HG03196 (cell line): ENCODE results near the gene TRMT10B.
"Not testable (repeated sequence)": the region's sequence is repeated elsewhere in the genome, so short reads cannot be mapped to it uniquely, and the experiment has no call there.

Experiments
- ATAC-seq: cut with Tn5 transposase; IDR thresholded peaks from one replicate; pipeline ENCODE4 v1.9.1; 2021; ENCODE audit not compliant: unreplicated experiment

The TRMT10B gene

DNA sequence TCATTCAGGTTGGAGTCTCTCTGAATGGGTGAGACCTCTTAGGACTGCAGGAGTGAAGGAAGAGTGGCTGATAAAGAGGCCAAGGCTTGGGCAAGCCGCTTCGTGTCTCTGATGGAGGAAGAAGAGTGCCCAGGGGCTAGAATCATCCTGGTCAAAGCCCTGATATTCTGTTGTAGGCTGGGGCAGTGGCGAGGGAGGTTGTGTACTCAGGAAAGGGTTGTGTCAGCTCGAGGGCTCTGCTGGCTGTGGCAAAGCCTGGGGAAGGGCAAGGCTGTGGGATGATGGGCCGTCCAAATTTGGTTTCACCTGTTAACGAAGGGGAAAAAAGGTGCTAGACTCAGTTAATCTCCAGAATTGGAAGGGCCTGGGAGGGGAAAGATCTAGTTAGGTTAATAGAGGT lies 2.4 kb upstream of the TRMT10B start:
- ATAC-seq, result no peak

DNA sequence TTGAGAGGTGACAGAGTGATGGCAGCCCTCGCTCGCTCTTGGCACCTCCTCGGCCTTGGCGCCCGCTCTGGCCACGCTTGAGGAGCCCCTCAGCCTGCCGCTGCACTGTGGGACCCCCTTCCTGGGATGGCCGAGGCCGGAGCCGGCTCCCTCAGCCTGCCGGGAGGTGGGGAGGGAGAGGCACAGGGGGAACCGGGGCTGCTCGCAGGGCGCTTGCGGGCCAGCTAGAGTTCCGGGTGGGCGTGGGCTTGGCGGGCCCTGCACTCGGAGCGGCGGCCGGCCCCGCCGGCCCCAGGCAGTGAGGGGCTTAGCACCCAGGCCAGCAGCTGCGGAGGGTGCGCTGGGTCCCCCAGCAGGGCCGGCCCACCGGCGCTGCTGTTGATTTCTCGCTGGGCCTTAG lies 1.9 kb upstream of the TRMT10B start:
- ATAC-seq, result not testable (repeated sequence)

DNA sequence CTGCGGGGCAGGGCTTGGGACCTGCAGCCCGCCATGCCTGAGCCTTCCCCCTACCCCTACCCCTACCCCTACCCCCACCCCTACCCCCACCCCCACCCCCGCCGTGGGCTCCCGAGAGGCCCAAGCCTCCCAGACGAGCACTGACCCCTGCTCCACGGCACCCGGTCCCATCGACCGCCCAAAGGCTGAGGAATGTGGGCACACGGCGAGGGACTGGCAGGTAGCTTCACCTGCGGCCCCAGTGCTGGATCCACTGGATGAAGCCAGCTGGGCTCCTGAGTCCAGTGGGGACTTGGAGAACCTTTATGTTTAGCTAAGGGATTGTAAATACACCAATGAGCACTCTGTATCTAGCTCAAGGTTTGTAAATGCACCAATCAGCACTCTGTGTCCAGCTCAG lies 1.5 kb upstream of the TRMT10B start:
- ATAC-seq, result not testable (repeated sequence)

DNA sequence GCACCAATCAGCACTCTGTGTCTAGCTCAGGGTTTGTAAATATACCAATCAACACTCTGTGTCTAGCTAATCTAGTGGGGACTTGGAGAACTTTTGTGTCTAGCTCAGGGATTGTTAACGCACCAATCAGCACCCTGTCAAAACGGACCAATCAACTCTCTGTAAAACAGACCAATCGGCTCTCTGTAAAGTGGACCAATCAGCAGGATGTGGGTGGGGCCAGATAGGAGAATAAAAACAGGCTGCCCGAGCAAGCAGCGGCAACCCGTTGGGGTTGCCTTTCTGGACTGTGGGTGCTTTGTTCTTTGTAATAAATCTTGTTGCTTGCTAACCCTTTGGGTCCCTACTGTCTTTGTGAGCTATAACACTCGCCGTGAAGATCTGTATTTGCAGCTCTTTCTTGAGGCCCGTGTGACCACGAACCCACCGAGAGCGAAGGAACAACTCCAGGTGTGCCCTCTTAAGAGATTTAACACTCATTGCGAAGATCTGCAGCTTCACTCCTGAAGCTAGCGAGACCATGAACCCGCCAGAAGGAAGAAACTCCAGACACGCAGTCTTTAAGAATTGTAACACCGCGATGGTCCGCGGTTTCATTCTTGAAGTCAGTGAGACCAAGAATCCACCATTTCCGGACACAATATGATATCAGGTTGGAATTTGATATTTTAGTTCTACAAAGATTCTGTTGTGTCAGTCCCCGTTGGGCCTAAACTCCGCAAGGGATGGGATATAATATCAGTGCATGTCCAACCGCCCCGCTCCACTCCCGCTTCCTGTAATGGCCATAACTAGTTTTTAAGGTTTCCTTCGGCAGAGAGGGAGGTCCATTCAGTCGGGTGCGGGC lies 740 bp upstream of the TRMT10B start:
- ATAC-seq, result no peak

DNA sequence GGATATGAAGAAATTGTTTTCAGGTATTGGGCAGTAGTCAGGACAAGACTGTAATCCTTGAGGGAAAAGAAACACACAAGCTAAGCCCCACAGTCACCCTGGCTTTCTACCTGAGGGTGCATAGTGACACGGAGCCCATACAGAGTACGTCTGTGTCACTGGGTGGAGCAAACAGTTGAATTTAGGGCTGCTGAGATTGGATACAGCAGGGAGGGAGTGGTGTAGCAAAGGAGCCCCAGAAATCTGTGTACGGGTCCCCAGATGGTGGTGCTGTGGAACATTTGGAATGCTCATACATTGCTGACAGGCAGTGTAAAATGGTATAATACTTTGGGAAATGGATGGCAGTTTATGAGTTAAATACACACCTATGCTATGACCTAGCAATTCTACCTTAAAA lies 5.1 kb downstream of the TRMT10B start:
- no peak for ATAC-seq

DNA sequence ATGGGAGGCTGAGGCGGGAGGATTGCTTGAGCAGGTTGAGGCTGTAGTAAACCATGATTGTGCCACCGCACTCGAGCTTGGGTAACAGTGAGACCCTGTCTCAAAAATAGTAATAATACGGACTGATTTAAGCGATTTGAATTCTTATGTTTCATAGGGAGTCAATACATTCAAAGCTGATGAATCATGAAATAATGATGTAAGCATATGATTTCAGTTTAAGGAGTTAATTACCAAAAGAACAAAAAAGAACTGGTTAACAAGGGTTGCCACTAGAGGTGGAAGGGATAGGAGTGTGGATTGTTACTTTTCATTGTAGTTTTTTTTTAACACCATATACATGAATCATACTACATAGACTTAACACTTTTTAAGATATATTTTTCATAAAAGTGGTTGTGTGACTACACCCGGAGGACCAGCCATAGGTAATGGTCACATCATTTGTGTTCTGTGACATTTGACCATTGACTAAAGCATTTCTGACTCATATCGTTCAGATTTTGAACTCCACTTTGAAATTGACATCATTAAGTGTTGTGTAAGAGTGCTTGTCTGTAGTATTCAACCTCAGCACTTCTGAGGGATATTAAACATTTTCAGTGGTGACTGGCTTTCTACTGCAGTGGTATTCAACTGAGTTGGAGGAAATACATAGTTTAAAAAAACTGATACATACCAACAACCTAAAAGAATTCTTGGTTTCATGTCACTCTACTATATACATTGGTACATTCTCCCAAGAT lies 7.0 kb downstream of the TRMT10B start:
- no peak for ATAC-seq

DNA sequence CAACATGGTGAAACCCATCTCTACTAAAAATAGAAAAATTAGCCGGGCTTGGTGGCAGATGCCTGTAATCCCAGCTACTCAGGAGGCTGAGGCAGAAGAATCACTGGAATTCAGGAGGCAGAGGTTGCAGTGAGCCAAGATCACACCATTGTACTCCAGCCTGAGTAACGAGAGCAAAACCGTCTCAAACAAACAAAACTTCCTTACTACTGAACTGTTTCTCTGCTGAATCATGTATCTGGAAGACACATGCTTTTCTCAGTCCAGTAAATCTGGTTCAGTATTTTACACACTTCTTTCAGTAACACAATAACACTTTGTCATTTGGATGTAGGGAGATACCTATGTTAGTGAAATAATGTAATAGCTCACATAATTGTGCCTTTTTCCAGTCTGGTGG lies 7.9 kb downstream of the TRMT10B start:
- ATAC-seq, result no peak

DNA sequence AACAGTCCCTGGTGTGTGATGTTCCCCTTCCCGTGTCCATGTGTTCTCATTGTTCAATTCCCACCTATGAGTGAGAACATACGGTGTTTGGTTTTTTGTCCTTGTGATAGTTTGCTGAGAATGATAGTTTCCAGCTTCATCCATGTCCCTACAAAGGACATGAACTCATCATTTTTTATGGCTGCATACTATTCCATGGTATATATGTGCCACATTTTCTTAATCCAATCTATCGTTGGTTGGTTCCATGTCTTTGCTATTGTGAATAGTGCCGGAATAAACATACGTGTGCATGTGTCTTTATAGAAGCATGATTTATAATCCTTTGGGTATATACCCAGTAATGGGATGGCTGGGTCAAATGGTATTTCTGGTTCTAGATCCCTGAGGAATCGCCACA lies 11.7 kb downstream of the TRMT10B start:
- not testable (repeated sequence) for ATAC-seq

DNA sequence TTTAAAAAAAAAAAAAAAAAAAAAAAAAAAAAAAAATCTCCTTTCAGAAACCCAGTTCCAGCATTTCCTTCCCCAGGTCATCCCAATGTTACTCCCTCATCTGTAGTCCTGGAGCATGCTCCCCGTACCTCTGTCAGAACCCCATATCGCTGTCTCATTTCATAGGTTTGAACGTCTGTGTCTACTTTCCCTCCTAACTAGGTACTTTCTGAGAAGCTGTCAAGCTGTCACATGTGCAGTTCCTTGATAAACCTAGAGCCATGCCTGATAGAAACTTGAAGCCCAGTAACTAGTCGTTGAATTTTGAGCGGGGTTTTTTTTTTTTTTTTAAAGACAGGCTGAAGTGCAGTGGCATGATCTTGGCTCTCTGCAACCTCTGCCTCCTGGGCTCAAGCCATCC lies 15.7 kb downstream of the TRMT10B start:
- no peak for ATAC-seq

DNA sequence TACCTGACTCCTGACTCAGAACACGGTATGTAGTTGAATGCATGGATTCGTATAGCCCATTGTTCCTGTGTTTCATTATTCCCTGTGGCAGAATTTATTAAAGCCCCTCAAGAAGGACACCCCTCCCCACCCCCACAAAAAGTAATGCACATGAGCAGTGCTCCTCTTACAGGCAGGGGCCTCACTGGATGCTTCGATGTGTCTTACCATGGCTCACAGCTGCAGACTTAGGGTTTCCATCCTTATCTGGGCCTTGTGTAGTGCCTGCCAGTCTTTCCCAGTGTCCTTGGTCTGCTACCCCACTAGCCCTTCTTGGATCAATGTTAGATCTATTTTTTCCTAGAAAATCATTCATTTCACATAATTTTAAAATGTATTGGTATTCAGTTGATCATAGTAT lies 16.4 kb downstream of the TRMT10B start:
- no peak for ATAC-seq

DNA sequence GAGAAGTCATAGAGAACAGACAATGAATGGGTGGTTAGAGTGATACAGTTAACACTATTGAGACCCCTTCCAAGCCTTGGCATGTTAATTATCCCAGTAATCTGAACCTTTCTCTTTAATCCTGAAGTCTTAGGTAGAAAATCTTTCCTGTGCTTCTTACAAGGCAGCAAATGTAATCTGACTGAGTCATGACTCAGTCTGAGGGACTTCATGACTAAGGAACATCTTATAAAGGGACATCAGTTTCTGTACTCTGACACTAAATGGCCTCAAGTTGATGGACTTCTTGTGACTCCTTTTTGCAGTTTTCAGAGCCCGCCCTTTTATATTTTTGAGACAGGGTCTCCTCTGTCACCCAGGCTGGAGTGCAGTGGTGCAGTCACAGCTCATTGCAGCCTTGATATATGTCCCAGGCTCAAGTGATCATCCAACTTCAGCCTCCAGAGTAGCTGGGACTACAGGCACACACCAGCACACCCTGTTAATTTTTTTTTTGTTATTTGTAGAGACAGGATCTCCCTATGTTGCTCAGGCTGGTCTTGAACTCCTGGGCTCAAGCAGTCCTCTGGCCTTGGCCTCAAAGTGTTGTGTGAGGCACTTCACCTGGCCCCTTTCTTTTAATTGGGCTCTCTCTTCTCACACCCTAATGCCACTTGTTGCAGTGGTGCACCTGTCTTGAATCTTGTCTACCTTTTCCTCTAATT lies 21.8 kb downstream of the TRMT10B start:
- no peak for ATAC-seq

DNA sequence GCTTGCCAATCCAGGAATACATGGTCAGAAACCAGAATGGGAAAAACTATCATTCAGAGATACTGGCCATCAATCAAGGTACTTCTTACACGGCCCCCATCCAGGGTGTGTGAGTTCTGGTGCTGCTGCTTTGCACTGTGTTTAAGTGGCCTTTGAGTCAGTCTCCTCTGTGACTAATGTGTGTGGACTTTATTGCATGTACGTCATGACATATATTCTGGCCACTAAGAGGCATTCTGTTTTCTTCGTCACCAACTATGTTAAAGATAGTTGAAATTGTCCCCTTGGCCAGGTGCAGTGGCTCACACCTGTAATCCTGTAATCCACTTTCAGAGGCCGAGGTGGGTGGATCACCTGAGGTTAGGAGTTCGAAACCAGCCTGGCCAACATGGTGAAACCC lies 22.7 kb downstream of the TRMT10B start:
- no peak for ATAC-seq

DNA sequence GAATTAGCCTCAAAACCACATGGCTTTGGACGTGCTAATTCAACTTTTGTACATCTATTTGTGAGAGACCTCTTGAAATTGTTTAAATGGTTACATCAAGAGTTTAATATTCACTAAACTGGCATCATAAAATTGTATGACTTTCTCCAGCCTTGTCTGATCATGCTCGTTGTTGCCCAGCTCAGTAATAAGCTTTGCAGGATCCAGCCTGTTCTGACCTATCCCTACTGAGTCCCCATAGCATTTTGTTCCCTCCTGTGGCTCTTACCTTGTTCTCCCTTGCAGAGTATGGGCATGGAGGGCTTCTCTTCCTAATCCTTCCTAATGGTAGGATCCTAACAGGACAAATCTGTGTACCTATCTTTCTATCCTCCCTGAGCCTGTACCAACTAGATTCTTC lies 24.9 kb downstream of the TRMT10B start:
- no peak for ATAC-seq

DNA sequence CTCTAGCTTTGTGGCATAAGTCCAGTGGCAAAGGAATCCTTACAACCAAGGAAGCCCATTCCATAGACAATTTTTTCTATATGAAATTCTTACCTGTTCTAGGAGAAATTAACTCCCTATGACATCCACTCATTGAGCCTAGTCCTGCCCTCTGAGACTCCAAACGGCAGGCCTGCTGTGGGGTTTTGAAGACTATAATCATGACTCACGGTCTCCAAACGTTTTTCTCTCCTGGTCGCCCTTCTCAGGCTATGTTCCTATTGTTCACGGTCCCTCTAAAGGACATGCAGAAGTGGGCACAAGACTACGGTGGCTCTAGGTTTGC lies 30.6 kb downstream of the TRMT10B start:
- ATAC-seq, result no peak

DNA sequence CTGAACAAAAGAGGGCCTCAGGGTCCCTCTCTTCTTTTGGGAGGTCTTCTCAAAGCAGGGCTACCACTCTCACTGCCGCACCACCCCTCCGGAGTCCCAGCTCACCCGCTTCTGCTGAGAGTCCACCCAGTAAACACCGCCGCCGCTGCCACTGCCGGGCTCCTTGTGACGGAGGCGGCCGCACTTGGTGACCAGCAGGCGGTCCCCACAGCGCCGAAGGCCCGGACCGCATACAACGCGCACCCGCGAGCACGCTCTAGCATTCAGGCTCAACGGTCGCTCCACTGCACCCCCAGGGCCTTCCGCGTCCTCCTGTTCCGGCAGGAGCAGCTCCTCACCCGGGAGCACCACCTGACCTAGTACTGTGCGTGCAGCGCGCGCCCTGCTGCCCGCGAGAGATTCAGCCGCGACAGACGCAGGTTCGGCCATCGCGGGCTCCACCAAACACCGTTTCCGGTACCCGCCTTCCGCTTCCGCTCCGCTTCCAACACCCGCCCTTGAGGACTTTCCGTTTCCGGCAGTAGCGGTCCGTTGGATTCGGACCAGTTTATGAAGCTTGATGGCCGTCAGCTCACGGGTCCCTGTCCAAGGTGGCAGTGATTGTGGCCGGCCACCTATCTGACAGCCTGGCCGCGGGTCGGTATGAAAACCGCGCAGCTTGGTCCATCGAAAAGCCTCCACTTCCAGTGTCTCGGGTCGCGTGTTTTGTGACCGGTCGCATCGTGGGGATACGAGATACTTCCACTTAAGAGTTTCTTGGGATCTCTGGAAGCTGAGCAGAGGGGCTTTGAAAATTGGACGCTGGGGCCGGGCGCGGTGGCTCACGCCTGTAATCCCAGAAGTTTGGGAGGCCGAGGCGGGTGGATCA lies 31.2 kb downstream of the TRMT10B start, which contains the start of gene EXOSC3:
EXOSC3 (minus strand) TSS at position 449 of the 868 bp plus-strand sequence; CDS start at position 429, 20 bp downstream.
- peak; percentile 82 for ATAC-seq

DNA sequence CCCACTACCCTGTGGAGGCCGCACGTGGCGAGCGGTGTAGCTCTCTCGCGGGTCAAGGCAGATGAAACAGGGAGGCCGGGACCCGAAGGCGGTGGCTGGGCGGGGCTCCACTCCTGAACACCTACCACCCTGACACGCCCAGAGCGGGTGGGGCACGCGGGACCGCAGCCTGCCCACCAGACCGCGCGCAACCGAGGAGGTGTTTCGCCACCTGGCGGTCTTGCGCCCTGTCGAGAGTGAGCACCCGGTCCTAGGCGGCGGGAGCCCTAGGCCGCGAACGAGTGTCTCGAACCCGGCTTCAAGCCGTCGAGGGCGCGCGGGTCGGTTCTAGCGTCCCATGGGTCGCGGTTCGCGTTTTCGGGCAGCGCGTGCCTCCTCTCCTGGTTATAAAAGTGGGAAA lies 33.5 kb downstream of the TRMT10B start:
- no peak for ATAC-seq

DNA sequence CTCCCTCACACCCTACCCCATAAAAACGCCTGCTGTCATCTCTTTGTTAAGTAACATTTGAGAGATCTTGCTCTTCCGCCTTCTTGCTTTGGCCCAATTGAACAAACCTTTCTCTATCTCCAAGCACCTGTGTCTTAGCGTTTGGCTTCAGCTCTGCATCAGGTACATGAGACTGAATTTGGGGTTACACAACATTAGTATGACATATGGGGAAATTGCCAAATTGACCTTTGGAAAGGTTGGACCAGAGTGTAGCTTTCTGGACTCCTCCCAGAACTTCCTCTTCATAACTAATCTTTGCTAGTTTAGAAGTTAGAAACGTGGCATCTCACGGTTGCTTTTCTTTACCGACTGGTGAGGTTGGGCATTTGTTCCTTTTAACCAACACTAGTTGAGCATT lies 34.7 kb downstream of the TRMT10B start:
- ATAC-seq, result no peak

DNA sequence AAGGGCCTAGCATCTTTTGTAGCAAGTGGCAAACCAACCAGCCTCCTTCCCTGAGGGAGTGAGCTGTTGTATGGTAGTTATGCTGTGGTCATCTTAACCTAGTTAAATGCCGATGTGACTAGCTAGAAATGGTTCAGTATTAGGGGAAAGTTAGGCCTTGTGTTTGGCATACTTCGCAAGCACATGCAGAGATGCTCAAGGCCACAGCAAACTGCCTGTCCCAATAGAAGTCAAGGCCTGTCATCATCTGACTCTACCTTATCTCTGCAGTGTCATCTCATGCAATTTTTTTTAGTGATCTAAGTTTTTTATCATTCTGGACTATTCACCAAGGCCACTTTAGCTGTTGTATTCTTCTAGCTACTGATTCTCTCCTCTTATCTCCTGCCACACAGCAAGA lies 36.5 kb downstream of the TRMT10B start:
- no peak for ATAC-seq

DNA sequence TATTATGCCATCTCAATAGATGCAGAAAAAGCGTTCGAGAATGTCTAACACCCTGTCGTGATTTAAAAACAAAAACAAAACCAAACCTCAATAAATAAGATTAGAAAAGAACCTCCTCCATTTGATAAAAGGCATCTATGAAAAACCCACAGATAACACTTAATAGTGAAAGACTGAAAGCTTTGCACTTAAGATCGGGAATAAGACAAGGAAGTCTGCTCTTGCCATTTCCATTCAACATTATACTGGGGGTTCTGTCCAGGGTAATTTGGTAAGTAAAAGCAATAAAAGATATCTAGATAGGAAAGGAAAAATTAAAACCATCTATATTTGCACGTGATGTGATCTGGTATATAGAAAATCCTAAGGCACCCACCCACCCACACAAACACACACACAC lies 38.5 kb downstream of the TRMT10B start:
- no peak for ATAC-seq

DNA sequence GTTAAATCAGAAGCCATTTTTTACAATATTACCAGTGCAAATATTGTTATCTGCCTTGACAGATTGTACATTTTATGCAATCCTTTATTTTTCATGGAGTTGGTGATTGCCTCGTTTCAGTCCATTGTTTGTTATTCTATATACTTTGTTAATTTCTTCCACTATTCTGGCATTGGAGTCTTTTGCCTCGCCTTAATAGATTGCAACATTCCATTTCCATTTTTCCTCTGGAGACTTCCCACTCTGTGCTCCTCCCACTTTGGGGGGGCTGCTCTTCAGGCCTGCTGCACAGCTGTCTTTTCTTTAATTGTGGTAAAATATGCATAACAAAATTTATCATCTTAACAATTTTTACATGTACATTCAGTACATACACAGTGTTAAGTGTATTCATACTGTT lies 42.6 kb downstream of the TRMT10B start:
- ATAC-seq, result no peak

DNA sequence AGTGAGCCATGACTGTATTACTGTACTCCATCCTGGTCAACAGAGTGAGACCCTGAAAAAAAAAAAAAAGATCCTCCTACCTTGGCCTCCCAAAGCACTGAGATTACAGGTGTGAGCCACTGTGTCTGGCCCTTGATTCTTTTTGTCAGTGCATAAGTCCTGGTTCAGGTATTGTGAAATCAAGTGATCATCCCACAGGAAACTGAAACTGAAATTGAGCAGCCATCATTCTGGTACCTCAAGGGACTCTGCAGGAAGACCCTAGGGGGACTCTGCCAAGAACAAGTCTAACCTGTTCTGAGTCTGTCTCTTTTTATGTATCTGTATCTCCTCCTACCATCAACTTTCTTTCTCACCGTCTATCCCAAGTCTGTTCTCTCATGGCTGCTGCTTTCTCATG lies 45.1 kb downstream of the TRMT10B start:
- ATAC-seq, result no peak
